ENCODE data around the gene ETV1. TPM values are rescaled to one million over a fixed set of nuclear protein-coding genes. Genes with fewer than 3 reads are reported as not detected.
A peak's percentile ranks its signal among the peaks of the same experiment; 100 is the strongest.

Gene ETV1
- total RNA-seq, 1 experiment from 2014 or later, result 23.3 TPM

- no peaks in the 10 kb centered on the region for H3K36me3 ChIP-seq (ENCODE audit: control insufficient read depth in 1 of 2, insufficient read depth in 2 of 2, low read length in 2 of 2)
- no peaks in the 10 kb centered on the region for H3K27me3 ChIP-seq (ENCODE audit: insufficient read depth, low read length)
- no peaks in the 10 kb centered on the region for H3K9me2 ChIP-seq (ENCODE audit: insufficient read depth)
- peak overlapping the region; percentile 96 for H2AFZ ChIP-seq (ENCODE audit: low read depth, low read length, poor library complexity, severe bottlenecking)
- ATAC-seq, result no peak
- TF ChIP-seq RAD21 (IDR thresholded peaks at IDR 0.05; ENCODE audit: low read depth) (no peak), EZH2 (IDR thresholded peaks at IDR 0.05) (no peak), CTCF (IDR thresholded peaks at IDR 0.05 in 2 of 3, conservative IDR thresholded peaks at IDR 0.05 in 1 of 3; ENCODE audit: borderline replicate concordance in 1 of 3, insufficient read depth in 1 of 3, low read depth in 2 of 3, low read length in 2 of 3) (no peak)
- H3K4me3 ChIP-seq (replicated peaks in 1 of 2; ENCODE audit: low read depth in 1 of 2, low read length in 2 of 2), result no peak overlapping the region
- no peak overlapping the region for H3K27ac ChIP-seq (ENCODE audit: low read depth, low read length)
- no peaks in the 10 kb centered on the region for H3K9me3 ChIP-seq (ENCODE audit: control insufficient read depth in 1 of 2, insufficient read depth in 1 of 2, low read depth in 1 of 2, low read length in 2 of 2)
- ChIA-PET CTCF (no interaction called here), RAD21 (ENCODE audit: low non-redundant PET in 1 of 2, low total read pairs in 2 of 2, uncharacterized antibody in 2 of 2, unreplicated experiment in 2 of 2) (no interaction called here), POLR2A (interaction anchor here (0.7 kb wide), 1 partner anchor 320 kb away, joined by 3 read pairs; no protein-coding TSS in a partner anchor)
- H3K4me2 ChIP-seq (ENCODE audit: low read length), result no peak overlapping the region
- peaks cover 11 to 16% of the 10 kb centered on the region in 2 experiments; a peak in 3 of 4 replicates for H3K4me1 ChIP-seq (ENCODE audit: control insufficient read depth in 1 of 2, insufficient read depth in 2 of 2, low read length in 2 of 2)
- no peak for DNase-seq (ENCODE audit: low read depth, low spot score)
- no peaks in the 10 kb centered on the region for H3K79me2 ChIP-seq (ENCODE audit: insufficient read depth, low read length)
- no peak overlapping the region for H3K9ac ChIP-seq (ENCODE audit: low read length)
- no TSS peak for BruUV-seq (replicated peaks)
- intact Hi-C loops (cut with micrococcal nuclease), result no loop called here
- H4K20me1 ChIP-seq (ENCODE audit: insufficient read depth), result no peaks in the 10 kb centered on the region
Measured at GRCh38 chr7:13848681-13849131, 140.8 kb downstream of the ETV1 start.

- Histone ChIP-seq H3K79me2 (ENCODE audit: insufficient read depth, low read length) (no peaks in the 10 kb centered on the region), H3K9me3 (ENCODE audit: control insufficient read depth in 1 of 2, insufficient read depth in 1 of 2, low read depth in 1 of 2, low read length in 2 of 2) (no peaks in the 10 kb centered on the region), H4K20me1 (ENCODE audit: insufficient read depth) (no peaks in the 10 kb centered on the region), H3K4me1 (ENCODE audit: control insufficient read depth in 1 of 2, insufficient read depth in 2 of 2, low read length in 2 of 2) (peaks cover 11 to 16% of the 10 kb centered on the region in 2 experiments; a peak in 3 of 4 replicates), H3K9me2 (ENCODE audit: insufficient read depth) (no peaks in the 10 kb centered on the region), H3K9ac (ENCODE audit: low read length) (no peak overlapping the region), H2AFZ (ENCODE audit: low read depth, low read length, poor library complexity, severe bottlenecking) (no peak overlapping the region), H3K36me3 (ENCODE audit: control insufficient read depth in 1 of 2, insufficient read depth in 2 of 2, low read length in 2 of 2) (no peaks in the 10 kb centered on the region), H3K27me3 (ENCODE audit: insufficient read depth, low read length) (no peaks in the 10 kb centered on the region), H3K4me2 (ENCODE audit: low read length) (no peak overlapping the region), H3K27ac (ENCODE audit: low read depth, low read length) (no peak overlapping the region), H3K4me3 (replicated peaks in 1 of 2; ENCODE audit: low read depth in 1 of 2, low read length in 2 of 2) (no peak overlapping the region)
- no TSS peak for BruUV-seq (replicated peaks)
- ChIA-PET CTCF (no interaction called here), POLR2A (no interaction called here), RAD21 (ENCODE audit: low non-redundant PET in 1 of 2, low total read pairs in 2 of 2, uncharacterized antibody in 2 of 2, unreplicated experiment in 2 of 2) (no interaction called here)
- intact Hi-C loops (cut with micrococcal nuclease), result no loop called here
- ATAC-seq, result no peak
- TF ChIP-seq TCF7L2 (IDR thresholded peaks at IDR 0.05; ENCODE audit: borderline replicate concordance, extremely low read depth, insufficient read depth, insufficient read length) (no peak), FOSL1 (IDR thresholded peaks at IDR 0.05; ENCODE audit: low read depth) (no peak), CTCF (IDR thresholded peaks at IDR 0.05 in 2 of 3, conservative IDR thresholded peaks at IDR 0.05 in 1 of 3; ENCODE audit: borderline replicate concordance in 1 of 3, insufficient read depth in 1 of 3, low read depth in 2 of 3, low read length in 2 of 3) (no peak), ATF3 (IDR thresholded peaks at IDR 0.05) (no peak), EGR1 (IDR thresholded peaks at IDR 0.05; ENCODE audit: low read depth) (no peak), JUND (IDR thresholded peaks at IDR 0.05) (no peak), POLR2AphosphoS5 (IDR thresholded peaks at IDR 0.05; ENCODE audit: low read depth, low read length) (no peak), CEBPB (IDR thresholded peaks at IDR 0.05; ENCODE audit: low read depth) (no peak)
- DNase-seq (ENCODE audit: low read depth, low spot score), result no peak
Measured at GRCh38 chr7:13846386-13846785, 143.1 kb downstream of the ETV1 start.
